Measurements from ENCODE around the gene FAM135A. TPM values are rescaled to one million over a fixed set of nuclear protein-coding genes. Genes with fewer than 3 reads are reported as not detected.

The FAM135A gene
- total RNA-seq, 2 donors from 2014 or later = 36.4 to 54.8 TPM

- H3K9ac ChIP-seq (ENCODE audit: low read depth in 2 of 2, low read length in 2 of 2) = no peak overlapping the region
- DNase-seq = no peak
- H3K9me3 ChIP-seq = no peaks in the 10 kb centered on the region
- no peaks in the 10 kb centered on the region for H3K27me3 ChIP-seq
- H3K27ac ChIP-seq = no peak overlapping the region
- H3K4me3 ChIP-seq = no peak overlapping the region
- intact Hi-C loops (cut with DNase I) = no loop called here
- TF ChIP-seq, protein P1, sequence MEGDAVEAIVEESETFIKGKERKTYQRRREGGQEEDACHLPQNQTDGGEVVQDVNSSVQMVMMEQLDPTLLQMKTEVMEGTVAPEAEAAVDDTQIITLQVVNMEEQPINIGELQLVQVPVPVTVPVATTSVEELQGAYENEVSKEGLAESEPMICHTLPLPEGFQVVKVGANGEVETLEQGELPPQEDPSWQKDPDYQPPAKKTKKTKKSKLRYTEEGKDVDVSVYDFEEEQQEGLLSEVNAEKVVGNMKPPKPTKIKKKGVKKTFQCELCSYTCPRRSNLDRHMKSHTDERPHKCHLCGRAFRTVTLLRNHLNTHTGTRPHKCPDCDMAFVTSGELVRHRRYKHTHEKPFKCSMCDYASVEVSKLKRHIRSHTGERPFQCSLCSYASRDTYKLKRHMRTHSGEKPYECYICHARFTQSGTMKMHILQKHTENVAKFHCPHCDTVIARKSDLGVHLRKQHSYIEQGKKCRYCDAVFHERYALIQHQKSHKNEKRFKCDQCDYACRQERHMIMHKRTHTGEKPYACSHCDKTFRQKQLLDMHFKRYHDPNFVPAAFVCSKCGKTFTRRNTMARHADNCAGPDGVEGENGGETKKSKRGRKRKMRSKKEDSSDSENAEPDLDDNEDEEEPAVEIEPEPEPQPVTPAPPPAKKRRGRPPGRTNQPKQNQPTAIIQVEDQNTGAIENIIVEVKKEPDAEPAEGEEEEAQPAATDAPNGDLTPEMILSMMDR (IDR thresholded peaks at IDR 0.05) = no peak
- H3K36me3 ChIP-seq = no peaks in the 10 kb centered on the region
- no peaks in the 10 kb centered on the region for H3K4me1 ChIP-seq
Measured at GRCh38 chr6:70518723-70519122, 105.4 kb downstream of the FAM135A start.

- Histone ChIP-seq H3K36me3 (no peaks in the 10 kb centered on the region), H3K9ac (ENCODE audit: low read depth in 2 of 2, low read length in 2 of 2) (no peak overlapping the region), H3K4me3 (no peak overlapping the region), H3K27me3 (no peaks in the 10 kb centered on the region), H3K27ac (no peak overlapping the region), H3K4me1 (no peaks in the 10 kb centered on the region), H3K9me3 (no peaks in the 10 kb centered on the region)
- intact Hi-C loops (cut with DNase I) = loop anchor here (10.0 kb wide), 1 partner anchor 364 kb away; no protein-coding TSS in a partner anchor
- TF ChIP-seq, protein P1 (IDR thresholded peaks at IDR 0.05) = no peak
- no peak for DNase-seq
Measured at GRCh38 chr6:70520575-70520974, 107.3 kb downstream of the FAM135A start.

- Histone ChIP-seq H3K36me3 (no peaks in the 10 kb centered on the region), H3K4me1 (no peaks in the 10 kb centered on the region), H3K9me3 (no peaks in the 10 kb centered on the region), H3K27me3 (no peaks in the 10 kb centered on the region), H3K27ac (no peak overlapping the region), H3K4me3 (no peak overlapping the region), H3K9ac (ENCODE audit: low read depth in 2 of 2, low read length in 2 of 2) (no peak overlapping the region)
- DNase-seq = no peak
- intact Hi-C loops (cut with DNase I) = loop anchor here (10.0 kb wide), 1 partner anchor 360 kb away; no protein-coding TSS in a partner anchor
- TF ChIP-seq, protein P1 (IDR thresholded peaks at IDR 0.05) = no peak
Measured at GRCh38 chr6:70524721-70525286, 111.5 kb downstream of the FAM135A start.

GRCh38 chr6:70527071-70527737 is 113.9 kb downstream of the FAM135A start:
- DNase-seq = no peak
- Histone ChIP-seq H3K9me3 (no peaks in the 10 kb centered on the region), H3K27me3 (no peaks in the 10 kb centered on the region), H3K4me3 (no peak overlapping the region), H3K9ac (ENCODE audit: low read depth in 2 of 2, low read length in 2 of 2) (no peak overlapping the region), H3K4me1 (no peaks in the 10 kb centered on the region), H3K36me3 (no peaks in the 10 kb centered on the region), H3K27ac (no peak overlapping the region)
- intact Hi-C loops (cut with DNase I) = loop anchor here (10.0 kb wide), 1 partner anchor 358 kb away; no protein-coding TSS in a partner anchor
- TF ChIP-seq, protein P1 (IDR thresholded peaks at IDR 0.05) = no peak

DNA sequence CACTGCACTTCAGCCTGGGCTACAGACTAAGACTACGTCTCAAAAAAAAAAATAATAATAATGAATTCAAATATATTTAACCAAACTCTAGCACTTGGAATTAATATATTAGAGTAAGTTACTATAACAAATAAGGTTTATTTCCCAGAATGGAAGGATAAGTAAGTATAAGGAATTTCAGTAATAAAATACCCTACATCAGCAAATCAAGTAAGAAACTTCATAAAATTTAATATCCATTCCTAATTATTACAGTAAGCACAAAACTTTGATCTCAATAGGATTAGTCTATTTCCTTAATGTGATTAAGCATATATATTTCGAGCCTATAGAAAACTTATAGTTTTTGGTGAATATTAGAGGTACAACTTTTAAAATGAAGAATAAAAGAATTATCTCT is 116.7 kb downstream of the FAM135A start:
- Histone ChIP-seq H3K9me3 (no peaks in the 10 kb centered on the region), H3K36me3 (no peaks in the 10 kb centered on the region), H3K27me3 (no peaks in the 10 kb centered on the region), H3K9ac (ENCODE audit: low read depth in 2 of 2, low read length in 2 of 2) (no peak overlapping the region), H3K4me1 (no peaks in the 10 kb centered on the region), H3K27ac (no peak overlapping the region), H3K4me3 (no peak overlapping the region)
- no peak for DNase-seq
- TF ChIP-seq, protein P1 (IDR thresholded peaks at IDR 0.05) = no peak
- intact Hi-C loops (cut with DNase I) = no loop called here

All from colonic mucosa (tissue), 4 donors.